Stimulated activated CD8-positive, alpha-beta memory T cell treated with anti-CD3 and anti-CD28 coated beads, Interleukin-12 subunit alpha, Interleukin-12 subunit beta, amount 100 ng/mL, for 1 hour (primary cell): ENCODE measurements around the gene DHX9.

Experiments
- DNase-seq: peaks from one replicate; pipeline ENCODE4 v3.0.0-alpha.2; 2020; ENCODE audit warnings: low read depth

Gene DHX9

DNA sequence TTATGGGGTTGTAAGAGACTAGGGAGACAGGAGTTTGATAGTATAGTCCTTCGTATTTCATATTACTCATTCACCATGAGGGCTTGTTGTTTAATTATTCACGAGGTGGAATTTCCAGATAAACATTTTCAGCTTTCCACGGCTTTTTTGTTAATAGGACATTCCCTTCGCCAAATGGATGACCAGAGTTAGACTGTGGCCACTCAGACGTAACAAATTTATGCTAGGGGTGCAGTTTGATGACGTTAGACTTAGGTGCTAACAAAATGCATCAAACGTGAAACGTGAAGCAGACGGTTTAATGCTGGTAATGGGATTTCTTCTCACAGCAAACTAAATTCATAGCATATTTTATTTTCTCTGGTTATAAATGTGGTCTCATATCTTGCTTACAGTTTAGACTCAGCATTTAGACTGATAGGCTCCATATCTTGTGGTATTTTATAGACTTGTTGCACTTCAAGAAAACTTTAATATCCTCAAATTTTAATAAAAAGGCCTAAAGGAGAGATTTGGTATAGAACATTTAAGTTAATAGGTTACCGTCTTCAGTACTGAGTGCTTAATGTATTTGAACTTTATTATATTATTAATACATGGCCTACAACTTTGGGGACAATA lies 2.3 kb downstream of the DHX9 start:
- DNase-seq, result no peak

DNA sequence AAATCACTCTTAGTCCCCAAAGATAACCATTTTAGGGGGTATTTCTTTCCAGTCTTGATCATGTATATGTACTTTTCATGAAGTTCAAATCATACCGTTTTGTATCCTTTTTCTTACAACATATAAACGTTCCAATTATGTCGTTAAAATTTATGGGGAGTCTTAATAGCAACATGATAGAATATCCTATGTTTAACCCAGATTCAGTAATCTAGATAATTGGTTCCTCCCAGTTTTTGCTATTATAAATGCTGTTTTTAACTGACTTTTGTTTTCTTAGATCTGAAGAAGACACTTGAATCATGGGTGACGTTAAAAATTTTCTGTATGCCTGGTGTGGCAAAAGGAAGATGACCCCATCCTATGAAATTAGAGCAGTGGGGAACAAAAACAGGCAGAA lies 3.1 kb downstream of the DHX9 start:
- no peak for DNase-seq

DNA sequence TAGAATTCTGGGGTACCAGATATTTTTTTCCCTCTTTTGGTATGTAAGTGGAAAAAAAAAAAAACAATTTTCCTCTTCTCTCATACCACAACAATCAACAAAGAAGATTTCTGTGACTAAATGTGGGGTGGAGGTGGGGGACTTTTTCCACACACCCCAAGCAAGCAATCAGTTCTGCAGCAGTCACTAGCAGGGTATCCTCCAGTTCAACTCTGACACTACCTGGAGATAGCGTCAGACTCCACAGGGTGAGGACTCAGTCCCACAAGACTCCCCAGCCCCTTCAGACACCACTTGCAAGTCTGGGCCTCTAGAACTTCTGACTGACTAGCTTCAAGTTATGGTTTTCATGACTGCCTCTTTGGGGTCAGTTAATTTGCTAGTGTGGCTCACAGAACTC lies 6.2 kb downstream of the DHX9 start:
- DNase-seq, result no peak

DNA sequence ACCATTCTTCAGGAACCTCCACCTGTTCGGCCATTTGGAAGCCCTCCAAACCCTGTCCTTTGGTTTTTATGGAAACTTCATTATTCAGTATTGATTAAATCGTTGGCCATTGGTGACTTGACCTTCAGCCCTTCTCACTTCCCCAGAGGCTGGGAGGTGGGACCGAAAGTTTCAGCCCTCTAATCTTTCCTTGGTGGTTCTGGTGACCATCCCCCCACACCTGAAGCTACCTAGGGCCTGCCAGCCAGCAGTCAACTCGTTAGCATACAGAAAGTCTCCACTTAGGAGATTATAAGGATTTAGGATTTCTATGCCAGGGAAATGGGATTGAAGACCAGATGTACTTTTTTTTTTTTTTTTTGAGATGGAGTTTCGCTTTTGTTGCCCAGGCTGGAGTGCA lies 6.7 kb downstream of the DHX9 start:
- DNase-seq, result no peak

DNA sequence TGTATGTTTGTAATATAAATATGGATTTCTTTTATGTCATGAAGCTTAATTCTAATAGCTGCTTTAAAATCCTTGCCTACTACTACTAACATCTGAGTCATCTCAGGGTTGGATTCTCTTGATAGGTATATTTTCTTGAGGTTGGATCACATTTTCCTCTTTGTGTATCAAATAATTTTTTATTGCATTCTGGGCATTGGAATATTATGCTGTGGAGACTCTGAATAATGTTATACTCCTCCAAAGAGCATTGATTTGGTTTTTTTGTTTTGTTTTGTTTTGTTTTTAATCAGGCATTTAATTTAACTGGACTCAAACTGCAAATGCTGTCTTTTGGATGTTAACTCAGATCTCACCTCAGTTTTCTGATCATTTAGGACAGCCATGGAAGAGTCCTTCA lies 8.0 kb downstream of the DHX9 start:
- DNase-seq, result no peak

DNA sequence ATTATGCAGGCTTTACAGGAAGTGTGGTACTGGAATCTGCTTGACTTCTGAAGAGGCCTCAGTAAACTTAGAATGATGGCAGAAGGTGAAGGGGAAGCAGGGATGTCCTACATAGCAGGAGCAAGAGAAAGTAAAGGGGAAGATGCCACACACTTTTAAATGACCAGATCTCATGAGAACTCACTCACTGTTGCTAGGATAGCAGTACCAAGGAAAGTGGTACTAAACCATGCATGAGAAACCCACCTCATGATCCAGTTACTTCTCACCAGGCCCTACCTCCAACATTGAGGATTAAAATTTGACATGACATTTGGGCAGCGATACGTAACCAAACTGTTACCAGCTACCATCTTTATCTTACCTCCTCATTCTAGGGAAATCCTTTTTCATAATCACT lies 9.6 kb downstream of the DHX9 start:
- no peak for DNase-seq

DNA sequence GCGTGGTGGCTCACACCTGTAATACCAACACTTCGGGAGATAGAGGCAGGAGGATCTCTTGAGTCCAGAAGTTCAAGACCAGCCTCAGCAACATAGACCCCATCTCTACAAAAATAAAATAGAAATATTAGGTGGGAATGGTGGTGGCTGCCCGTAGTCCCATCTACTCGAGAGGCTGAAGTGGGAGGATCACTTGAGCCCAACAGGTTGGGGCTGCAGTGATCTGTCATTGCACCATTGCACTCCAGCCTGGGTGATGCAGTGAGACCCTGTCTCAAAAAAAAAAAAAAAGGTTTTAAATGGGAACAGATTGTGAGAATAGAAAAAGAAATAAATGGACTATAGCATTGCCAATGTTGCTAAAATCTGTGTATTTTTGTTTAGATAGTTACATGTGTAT lies 11.2 kb downstream of the DHX9 start:
- DNase-seq, result no peak

DNA sequence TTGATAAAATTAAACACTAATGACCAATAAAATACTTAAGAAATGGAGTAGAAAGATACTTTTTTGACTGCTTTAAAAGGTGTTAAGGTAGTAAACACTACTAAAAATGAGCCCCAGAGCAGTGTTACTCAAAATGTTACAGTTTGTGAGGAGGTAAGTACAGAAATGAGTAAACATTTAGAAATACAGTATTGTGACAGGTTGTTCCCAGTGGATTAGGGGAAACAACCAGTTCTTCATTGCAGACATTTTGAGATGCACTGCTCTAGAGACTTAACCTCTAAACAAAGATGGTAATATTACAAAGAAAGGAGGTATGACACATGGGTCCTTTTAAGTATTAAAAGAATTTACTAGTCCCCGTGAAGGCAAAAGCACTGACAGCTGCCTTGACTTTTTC lies 12.7 kb downstream of the DHX9 start:
- no peak for DNase-seq

DNA sequence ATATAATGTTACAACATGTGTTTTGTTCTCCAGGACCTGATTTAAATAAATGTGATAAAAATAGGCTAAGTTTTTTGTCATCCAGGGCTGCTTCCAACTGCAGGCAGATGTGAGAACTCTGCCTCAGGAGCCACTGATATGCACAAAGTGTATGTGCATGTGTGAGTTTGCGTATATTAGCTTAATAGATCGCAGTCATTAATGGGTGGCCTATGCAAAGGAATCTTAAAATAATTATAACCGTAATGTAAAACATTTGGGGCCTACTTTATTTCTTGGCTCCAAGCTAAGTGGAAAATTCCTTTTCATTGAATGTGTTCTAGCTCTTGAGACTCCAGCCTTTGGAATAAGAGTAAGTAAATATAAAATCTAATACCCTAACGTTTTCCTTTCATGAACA lies 16.8 kb downstream of the DHX9 start:
- DNase-seq, result no peak

DNA sequence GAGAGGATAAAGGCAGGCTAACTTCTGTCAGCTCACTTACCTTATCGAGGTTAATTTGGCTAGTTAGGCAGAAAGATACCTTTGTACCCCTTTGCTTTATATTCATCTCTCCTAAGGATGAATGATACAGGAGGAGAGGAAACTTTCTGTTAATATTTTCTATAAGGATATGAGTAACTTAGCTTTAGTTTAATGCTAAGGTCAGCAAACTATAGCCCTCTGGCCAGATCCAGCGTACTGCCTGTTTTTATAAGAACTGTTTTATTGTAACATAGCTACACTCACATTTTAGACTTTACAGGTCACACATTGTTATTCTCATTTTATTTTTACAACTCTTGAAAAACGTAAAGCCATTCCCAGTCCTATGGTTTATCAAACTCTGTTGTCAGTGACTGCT lies 18.1 kb downstream of the DHX9 start:
- DNase-seq, result no peak

DNA sequence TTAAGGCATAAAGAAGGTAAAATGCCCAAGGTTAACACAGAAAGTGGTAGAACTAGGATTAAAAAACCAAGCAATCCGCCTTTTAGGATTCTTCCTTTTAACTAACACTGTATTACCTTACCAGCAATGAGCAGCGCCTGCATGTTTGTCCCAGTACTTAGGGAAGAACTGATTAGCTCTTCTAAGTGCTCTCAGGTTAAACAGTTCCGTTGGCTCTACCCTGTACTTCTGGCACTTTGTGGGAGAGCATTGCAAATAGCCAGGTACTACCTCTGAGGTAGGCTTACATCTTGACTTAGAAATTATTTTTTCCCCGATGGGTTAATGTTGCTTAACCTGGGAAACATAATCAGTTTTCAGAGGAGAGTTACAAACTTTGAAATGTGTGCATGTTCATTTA lies 21.5 kb downstream of the DHX9 start:
- no peak for DNase-seq

DNA sequence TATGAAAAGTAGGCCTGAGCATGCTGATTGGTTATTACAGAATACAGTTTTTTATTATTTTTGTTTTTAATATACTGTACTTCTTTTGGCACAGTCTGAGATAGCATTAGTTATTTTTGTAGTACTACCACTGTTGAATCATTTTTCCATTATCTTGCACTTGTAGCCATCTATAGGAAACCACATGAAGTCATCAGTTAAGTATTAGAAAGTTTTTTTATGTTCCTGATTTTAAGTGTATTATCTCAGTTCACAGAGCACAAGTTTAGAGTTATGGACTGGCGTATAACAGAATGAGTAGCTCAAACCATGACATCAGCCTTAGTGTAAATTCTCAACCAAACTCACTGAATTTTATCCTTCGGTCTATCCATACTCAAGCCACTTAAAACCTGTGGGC lies 22.8 kb downstream of the DHX9 start:
- no peak for DNase-seq

DNA sequence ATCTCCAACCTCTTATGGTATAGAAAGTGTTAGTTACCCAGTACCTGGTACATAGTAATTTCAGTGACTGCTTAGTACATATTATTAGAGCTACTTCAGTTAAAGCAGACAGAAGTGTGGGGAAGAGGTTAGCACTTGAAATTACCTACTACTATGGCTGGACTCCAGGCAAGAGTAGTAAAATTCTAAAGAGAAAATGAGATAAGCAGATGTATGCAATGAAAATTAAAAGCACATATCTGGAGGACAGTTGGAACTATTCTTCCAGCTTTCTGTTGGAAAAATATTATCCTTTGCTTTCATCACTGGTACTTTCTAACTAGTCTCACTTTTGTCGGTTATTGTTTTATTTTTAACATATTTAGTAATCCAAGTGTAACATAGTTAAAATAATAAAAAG lies 23.7 kb downstream of the DHX9 start:
- DNase-seq, result no peak

DNA sequence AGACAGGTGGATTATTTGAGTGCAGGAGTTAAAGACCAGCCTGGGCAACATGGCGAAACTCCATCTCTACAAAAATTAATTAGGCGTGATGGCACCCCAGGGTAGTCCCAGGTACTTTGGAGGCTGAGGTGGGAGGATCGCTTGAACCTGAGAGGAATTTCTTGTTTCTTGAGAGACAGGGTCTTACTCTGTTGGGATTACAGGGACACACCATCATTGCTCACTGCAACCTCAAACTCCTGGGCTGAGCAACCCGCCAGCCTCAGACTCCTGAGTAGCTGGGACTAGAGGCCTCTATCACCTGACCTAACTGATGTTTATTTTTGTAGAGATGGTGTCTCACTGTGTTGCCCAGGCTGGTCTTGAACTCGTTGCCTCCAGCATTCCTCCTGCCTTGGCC lies 24.8 kb downstream of the DHX9 start:
- no peak for DNase-seq

DNA sequence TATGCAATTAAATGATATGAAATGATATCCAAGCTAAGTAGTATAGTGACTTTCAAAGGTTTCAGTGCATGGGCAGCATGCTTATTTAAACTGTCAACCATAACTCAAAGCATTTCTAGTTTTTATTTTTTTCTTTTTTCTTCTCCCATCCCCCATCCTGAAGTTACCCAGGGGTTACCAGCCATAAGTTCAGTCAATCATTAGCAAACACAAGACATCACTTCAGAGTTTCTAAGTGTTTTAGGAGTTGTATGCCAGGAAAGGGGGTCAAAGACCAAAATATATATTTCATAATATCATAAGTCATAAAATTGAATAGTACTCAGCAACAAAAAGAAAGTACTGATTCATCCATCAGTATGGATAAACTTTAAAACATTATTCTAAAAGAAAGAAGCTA lies 28.7 kb downstream of the DHX9 start:
- DNase-seq, result no peak

DNA sequence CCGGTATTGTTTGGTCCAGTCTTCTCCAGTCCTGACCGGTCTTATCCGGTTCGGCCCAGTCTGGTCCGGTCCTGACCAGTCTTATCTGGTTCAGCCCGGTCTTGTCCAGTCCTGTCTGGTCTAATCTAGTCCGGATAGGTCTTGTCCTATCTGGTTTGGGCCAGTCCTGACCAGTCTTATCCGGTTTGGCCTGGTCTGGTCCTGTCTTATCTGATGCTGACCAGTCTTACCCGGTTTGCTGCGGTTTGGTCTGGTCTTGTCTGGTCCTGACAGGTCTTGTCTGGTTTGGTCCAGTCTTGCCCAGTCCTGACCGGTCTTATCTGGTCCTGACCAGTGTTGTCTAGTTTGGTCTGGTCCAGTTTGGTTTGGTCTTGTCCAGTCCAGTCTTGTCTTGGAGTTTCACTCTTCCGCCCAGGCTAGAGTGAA lies 30.1 kb downstream of the DHX9 start:
- no peak for DNase-seq

DNA sequence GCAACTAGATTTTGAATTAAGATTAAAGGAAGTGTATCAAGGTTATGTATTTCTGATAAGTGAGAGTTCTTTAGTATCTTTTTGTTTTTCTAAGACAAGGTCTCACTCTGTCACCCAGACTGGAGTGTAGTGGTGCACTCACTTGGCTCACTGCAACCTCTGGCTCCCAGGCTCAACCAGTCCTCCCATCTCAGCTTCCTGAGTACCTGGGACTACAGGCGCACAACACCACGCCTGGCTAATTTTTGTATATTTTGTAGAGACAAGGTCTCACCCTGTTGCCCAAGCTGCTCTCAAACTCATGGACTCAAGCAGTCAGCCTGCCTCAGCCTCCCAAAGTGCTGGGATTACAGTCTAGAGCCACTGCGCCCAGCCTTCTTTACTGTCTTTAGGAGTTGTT lies 33.7 kb downstream of the DHX9 start:
- no peak for DNase-seq

DNA sequence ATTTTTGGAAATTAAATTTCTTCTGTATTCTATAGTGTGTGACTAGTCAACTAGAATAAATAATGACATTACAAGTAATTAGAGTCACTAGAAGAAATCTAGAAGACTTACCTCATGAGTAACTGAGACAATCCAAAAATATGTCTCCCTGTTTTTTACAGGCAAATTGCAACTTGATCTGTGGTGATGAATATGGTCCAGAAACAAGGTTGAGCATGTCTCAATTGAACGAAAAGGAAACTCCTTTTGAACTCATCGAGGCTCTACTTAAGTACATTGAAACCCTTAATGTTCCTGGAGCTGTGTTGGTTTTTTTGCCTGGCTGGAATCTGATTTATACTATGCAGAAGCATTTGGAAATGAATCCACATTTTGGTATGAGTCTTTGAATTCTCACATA lies 36.7 kb downstream of the DHX9 start:
- DNase-seq, result no peak

DNA sequence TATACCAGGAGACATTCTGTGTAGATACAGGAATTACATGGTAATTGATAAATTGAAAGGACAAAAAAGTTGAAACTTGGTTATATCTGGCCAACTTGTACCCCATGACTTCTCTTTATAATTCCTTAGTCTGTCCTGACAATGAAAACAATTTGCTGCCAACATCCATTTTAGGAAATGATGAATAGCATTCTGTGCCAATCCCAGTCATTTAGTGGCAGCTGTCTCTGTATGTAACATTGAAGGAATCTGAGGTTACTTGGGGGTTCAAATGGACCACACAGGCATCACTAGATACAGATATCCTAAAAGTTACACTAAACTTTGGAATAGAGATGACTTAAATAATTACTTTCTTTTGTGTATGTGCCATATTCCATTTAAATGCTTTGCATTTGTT lies 38.2 kb downstream of the DHX9 start:
- DNase-seq, result no peak

DNA sequence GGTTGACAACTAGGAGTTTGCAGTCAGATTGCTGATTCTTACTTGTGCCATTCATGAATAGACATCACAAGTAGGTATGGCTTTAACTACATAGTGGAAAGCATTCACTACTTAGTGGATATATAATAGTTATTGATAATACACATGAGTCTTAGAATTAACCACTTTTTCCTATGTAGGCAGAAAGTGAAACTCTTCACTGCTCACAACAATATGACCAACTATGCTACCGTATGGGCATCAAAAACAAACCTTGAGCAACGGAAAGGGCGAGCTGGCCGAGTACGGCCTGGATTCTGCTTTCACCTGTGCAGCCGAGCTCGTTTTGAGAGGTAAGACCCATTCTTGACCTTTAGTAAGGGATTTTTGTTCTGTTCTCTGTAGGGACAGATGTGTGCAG lies 38.7 kb downstream of the DHX9 start:
- no peak for DNase-seq

DNA sequence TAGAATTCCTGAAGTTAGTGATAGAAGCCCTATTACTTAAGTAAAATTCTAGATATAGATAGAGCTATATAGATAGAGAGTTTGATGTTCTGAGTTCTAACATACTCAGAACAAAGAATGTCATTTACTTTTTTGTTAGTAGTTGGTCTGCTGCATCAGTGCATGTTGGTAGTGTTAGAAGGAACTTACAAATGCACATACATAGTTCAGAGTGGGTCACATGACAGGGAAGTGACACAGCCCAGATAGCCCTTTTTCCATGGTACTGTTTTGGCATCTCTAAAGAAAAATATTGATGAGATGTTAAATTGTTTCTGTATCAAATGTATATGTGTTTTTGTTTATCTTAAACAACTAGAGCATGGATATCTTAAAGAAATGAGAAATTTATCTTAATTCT lies 45.7 kb downstream of the DHX9 start:
- no peak for DNase-seq

DNA sequence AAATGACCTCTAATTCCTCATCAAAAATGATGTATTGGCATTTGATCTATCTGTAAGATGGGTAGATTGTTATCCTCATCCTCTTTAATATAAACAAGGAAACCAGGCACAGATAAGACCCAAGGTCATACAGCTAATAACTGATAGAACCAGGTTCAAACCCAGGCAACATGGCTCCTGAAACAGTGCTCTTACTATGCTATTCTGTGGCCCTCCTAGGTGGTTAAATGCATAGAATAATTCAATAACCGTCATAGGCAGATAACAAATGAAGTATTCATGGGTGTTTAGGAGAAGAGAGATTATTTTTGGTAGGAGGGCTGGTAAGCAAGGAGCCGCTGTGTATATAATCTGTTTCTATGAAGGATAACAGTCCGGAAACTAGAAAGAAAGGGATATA lies 46.4 kb downstream of the DHX9 start:
- DNase-seq, result no peak

DNA sequence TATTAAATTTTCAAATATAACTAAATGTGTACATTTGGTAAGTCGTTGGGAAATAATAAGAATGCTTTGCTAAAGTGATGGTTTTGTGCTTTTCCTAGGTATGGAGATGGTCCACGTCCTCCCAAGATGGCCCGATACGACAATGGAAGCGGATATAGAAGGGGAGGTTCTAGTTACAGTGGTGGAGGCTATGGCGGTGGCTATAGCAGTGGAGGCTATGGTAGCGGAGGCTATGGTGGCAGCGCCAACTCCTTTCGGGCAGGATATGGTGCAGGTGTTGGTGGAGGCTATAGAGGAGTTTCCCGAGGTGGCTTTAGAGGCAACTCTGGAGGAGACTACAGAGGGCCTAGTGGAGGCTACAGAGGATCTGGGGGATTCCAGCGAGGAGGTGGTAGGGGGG lies 47.8 kb downstream of the DHX9 start:
- no peak for DNase-seq

DNA sequence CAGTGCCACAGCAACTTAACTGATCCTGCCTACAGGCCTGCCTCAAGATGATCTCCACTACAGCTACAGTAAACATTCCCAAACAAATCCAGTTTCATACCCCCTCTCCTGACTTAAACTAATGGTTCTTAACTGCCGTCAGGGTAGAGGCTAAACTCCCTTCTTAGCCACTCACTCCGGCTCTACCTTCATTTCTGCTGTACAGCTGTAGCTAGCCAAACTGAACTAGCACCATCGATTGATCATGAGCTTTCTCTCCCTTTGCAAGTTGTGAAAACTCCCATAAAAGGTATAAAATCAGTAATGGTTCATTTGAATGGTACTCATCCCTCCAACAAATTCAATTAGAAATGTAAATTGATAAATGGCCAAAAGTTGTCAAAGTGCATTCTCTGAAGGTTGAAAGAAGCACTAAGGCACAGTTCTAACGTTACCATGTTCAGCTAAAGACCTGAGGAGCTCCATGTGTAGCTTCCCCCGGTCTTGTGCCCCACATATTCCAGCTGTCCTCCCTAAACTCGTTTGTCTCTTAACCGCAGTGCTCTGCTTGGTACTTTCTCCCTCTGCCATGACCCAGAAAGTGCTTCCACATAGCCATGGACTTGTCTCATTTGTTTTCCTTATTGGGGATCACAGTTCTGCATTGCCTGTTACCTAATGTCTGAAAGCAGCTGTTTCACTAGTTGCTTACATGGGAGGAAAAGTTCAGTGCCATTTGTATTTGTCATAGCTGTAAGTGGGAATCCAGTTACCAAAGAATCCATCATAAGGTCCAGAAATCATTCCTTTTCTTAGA lies 49.8 kb downstream of the DHX9 start:
- DNase-seq, result no peak
